ENCODE results near the gene GNPTG.

DNA sequence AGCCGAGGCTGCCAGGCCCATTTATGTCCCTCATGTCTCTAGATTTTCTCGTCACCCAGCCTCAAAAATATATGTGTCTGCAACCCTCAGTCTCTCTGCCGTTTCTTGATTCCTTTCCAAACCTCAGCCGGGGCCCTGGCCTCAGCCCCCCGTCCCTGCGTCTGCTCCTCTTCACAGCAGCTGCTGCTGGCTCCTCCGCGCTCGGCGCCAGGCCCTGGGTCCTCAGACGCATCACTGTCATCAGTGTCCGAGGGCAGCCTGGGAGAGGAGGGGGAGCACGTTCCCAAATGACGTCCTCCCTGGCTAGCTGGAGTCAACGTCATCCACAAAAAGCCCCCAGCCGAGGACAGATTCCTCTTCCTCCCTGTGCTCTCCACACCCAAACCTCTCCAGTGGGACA lies 2.4 kb upstream of the GNPTG start:
- TF ChIP-seq POLR2A (IDR thresholded peaks at IDR 0.05) (no peak), EP300 (IDR thresholded peaks at IDR 0.05) (no peak)
- TF ChIP-seq, protein P1, sequence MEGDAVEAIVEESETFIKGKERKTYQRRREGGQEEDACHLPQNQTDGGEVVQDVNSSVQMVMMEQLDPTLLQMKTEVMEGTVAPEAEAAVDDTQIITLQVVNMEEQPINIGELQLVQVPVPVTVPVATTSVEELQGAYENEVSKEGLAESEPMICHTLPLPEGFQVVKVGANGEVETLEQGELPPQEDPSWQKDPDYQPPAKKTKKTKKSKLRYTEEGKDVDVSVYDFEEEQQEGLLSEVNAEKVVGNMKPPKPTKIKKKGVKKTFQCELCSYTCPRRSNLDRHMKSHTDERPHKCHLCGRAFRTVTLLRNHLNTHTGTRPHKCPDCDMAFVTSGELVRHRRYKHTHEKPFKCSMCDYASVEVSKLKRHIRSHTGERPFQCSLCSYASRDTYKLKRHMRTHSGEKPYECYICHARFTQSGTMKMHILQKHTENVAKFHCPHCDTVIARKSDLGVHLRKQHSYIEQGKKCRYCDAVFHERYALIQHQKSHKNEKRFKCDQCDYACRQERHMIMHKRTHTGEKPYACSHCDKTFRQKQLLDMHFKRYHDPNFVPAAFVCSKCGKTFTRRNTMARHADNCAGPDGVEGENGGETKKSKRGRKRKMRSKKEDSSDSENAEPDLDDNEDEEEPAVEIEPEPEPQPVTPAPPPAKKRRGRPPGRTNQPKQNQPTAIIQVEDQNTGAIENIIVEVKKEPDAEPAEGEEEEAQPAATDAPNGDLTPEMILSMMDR (IDR thresholded peaks at IDR 0.05): no peak
